Liver (tissue), 9 donors: Measurements from ENCODE around the gene DAD1. TPM values are rescaled to one million over a fixed set of nuclear protein-coding genes. Genes with fewer than 3 reads are reported as not detected.

Experiments
- DNase-seq: peaks from one replicate; pipeline ENCODE4 v3.0.0-alpha.2; 2017; ENCODE audit warnings: low spot score
- H3K27ac ChIP-seq, 2 donors: one replicate each; pipeline ENCODE4 v1.7.0; 2013; ENCODE audit warnings: inconsistent platforms in 2 of 2, low read length in 2 of 2, control low read depth in 1 of 2, low read depth in 1 of 2, mild to moderate bottlenecking in 1 of 2
- H3K27me3 ChIP-seq, 4 donors: one replicate each; pipeline versions ENCODE4 v1.6.1 to v1.7.0; 2013; ENCODE audit warnings: low read length in 3 of 4, inconsistent platforms in 1 of 4, mild to moderate bottlenecking in 1 of 4, moderate library complexity in 1 of 4; ENCODE audit not compliant: control insufficient read depth in 4 of 4, insufficient read depth in 4 of 4
- H3K36me3 ChIP-seq, 4 donors: one replicate each; pipeline versions ENCODE4 v1.6.1 to v1.7.0; 2013; ENCODE audit warnings: low read length in 3 of 4, mild to moderate bottlenecking in 3 of 4, low read depth in 1 of 4, moderate library complexity in 1 of 4; ENCODE audit not compliant: control insufficient read depth in 4 of 4, insufficient read depth in 3 of 4
- H3K4me1 ChIP-seq, 4 donors: one replicate each; pipeline versions ENCODE4 v1.6.1 to v1.7.0; 2013; ENCODE audit warnings: low read length in 3 of 4, mild to moderate bottlenecking in 3 of 4, moderate library complexity in 1 of 4; ENCODE audit not compliant: control insufficient read depth in 4 of 4, insufficient read depth in 4 of 4
- H3K4me3 ChIP-seq, 3 donors: one replicate each; pipeline versions ENCODE4 v1.6.1 to v1.7.0; 2013; ENCODE audit warnings: low read length in 3 of 3, control low read depth in 1 of 3, low read depth in 1 of 3, mild to moderate bottlenecking in 1 of 3
- H3K9ac ChIP-seq, 2 donors: one replicate each; pipeline ENCODE4 v1.7.0; 2013; ENCODE audit warnings: low read length in 2 of 2, mild to moderate bottlenecking in 2 of 2, moderate library complexity in 2 of 2, control low read depth in 1 of 2, low read depth in 1 of 2
- H3K9me3 ChIP-seq, 4 donors: one replicate each; pipeline versions ENCODE4 v1.6.1 to v1.7.0; 2013; ENCODE audit warnings: low read length in 3 of 4; ENCODE audit not compliant: control insufficient read depth in 4 of 4
- ATF3 ChIP-seq: IDR thresholded peaks from 2 replicates; pipeline ENCODE4 v1.6.1; 2016; ENCODE audit warnings: antibody characterized with exemption
- CTCF ChIP-seq: fragments of 150-350 bp; IDR thresholded peaks from 2 replicates; pipeline ENCODE4 v1.5.1; 2017; ENCODE audit warnings: improper control_type of control experiment, low read depth, low read length; ENCODE audit not compliant: missing input control
- EGR1 ChIP-seq, 2 donors: IDR thresholded peaks; 2 replicates each; pipeline ENCODE4 v1.6.1; 2016 to 2018; ENCODE audit warnings: antibody characterized with exemption in 2 of 2, low read depth in 2 of 2
- FOXA1 ChIP-seq: IDR thresholded peaks from 2 replicates; pipeline ENCODE4 v1.6.1; 2016; ENCODE audit warnings: antibody characterized with exemption
- GABPA ChIP-seq, 2 donors: IDR thresholded peaks in 1 of 2; conservative IDR thresholded peaks in 1 of 2; 2 replicates each; pipeline ENCODE4 v1.6.1; 2016; ENCODE audit warnings: antibody characterized with exemption in 2 of 2, mild to moderate bottlenecking in 1 of 2, moderate library complexity in 1 of 2
- HNF4A ChIP-seq, 2 donors: conservative IDR thresholded peaks; 2 replicates each; pipeline ENCODE4 v1.6.1; 2016; ENCODE audit warnings: antibody characterized with exemption in 2 of 2, mild to moderate bottlenecking in 2 of 2
- HNF4G ChIP-seq: IDR thresholded peaks from 2 replicates; pipeline ENCODE4 v1.6.1; 2016; ENCODE audit warnings: antibody characterized with exemption
- JUND ChIP-seq, 2 donors: IDR thresholded peaks; 2 replicates each; pipeline ENCODE4 v1.6.1; 2016; ENCODE audit warnings: antibody characterized with exemption in 2 of 2
- NR2F2 ChIP-seq: IDR thresholded peaks from 2 replicates; pipeline ENCODE4 v1.6.1; 2016; ENCODE audit warnings: antibody characterized with exemption
- RAD21 ChIP-seq, 2 donors: IDR thresholded peaks; 2 replicates each; pipeline ENCODE4 v1.6.1; 2016; ENCODE audit warnings: antibody characterized with exemption in 2 of 2, mild to moderate bottlenecking in 2 of 2
- RXRA ChIP-seq, 2 donors: IDR thresholded peaks; 2 replicates each; pipeline ENCODE4 v1.6.1; 2017 to 2018; ENCODE audit warnings: antibody characterized with exemption in 2 of 2, mild to moderate bottlenecking in 1 of 2
- TAF1 ChIP-seq: conservative IDR thresholded peaks from 2 replicates; pipeline ENCODE4 v1.6.1; 2016; ENCODE audit warnings: antibody characterized with exemption, mild to moderate bottlenecking
- YY1 ChIP-seq: IDR thresholded peaks from 2 replicates; pipeline ENCODE4 v1.6.1; 2016; ENCODE audit warnings: antibody characterized with exemption, mild to moderate bottlenecking
- WGBS: extraction: QIAGEN DNeasy Blood & Tissue Kit; methylation state at CpG from one replicate; pipeline ENCODE4 v1.1.7; 2013; 5-methylcytosine and 5-hydroxymethylcytosine counted together
- polyA plus RNA-seq, 2 donors: library from polyadenylated mRNA; stranded (reverse) in 1 of 2; unstranded in 1 of 2; fragments of 200-250 nt in 1 of 2; fragments of >200 nt in 1 of 2; fragmentation: Nextera tagmentation in 1 of 2; extraction: Ambion mirVana in 1 of 2; gene quantifications; one replicate each; pipeline versions ENCODE4 v1.2.1 to v1.2.3, GENCODE V29; 2013 to 2015
- total RNA-seq, 2 donors: library from RNA; depleted of rRNA; stranded (reverse); fragments of >200 nt; gene quantifications; one replicate each; pipeline ENCODE4 v1.2.3, GENCODE V29; 2014
- TF ChIP-seq, protein P1 (sequence below): IDR thresholded peaks from 2 replicates; pipeline ENCODE4 v1.6.1; 2016; ENCODE audit warnings: antibody characterized with exemption
- TF ChIP-seq, protein P2 (sequence below): IDR thresholded peaks from 2 replicates; pipeline ENCODE4 v1.6.1; 2016; ENCODE audit warnings: antibody characterized with exemption, mild to moderate bottlenecking
- TF ChIP-seq, protein P3 (sequence below): IDR thresholded peaks from 2 replicates; pipeline ENCODE4 v1.6.1; 2016; ENCODE audit warnings: antibody characterized with exemption
- donor health status: healthy.
- donor health status: healthy.
- donor health status: healthy.
- donor health status: healthy.
- donor health status: healthy.

Gene DAD1
- total and polyA plus RNA-seq, 4 donors: 142 to 254 (median 205) TPM

- H3K27ac ChIP-seq: peak overlapping the region in 1 of 2 donors; percentile 6
- H3K9ac ChIP-seq: no peak overlapping the region
- no peaks in the 10 kb centered on the region for H3K27me3 ChIP-seq
- H3K4me3 ChIP-seq: no peak overlapping the region
- no peak for DNase-seq
- no peak for TF ChIP-seq RXRA (IDR thresholded peaks at IDR 0.05)
- peaks cover 2 to 17% (median 5%) of the 10 kb centered on the region in 4 donors for H3K4me1 ChIP-seq
- H3K9me3 ChIP-seq: no peaks in the 10 kb centered on the region
- no peaks in the 10 kb centered on the region for H3K36me3 ChIP-seq
- 79% methylated on average over 5 of the region's 5 CpGs for WGBS
Observed at GRCh38 chr14:22520796-22521195, 68.2 kb downstream of the DAD1 start.

DNA sequence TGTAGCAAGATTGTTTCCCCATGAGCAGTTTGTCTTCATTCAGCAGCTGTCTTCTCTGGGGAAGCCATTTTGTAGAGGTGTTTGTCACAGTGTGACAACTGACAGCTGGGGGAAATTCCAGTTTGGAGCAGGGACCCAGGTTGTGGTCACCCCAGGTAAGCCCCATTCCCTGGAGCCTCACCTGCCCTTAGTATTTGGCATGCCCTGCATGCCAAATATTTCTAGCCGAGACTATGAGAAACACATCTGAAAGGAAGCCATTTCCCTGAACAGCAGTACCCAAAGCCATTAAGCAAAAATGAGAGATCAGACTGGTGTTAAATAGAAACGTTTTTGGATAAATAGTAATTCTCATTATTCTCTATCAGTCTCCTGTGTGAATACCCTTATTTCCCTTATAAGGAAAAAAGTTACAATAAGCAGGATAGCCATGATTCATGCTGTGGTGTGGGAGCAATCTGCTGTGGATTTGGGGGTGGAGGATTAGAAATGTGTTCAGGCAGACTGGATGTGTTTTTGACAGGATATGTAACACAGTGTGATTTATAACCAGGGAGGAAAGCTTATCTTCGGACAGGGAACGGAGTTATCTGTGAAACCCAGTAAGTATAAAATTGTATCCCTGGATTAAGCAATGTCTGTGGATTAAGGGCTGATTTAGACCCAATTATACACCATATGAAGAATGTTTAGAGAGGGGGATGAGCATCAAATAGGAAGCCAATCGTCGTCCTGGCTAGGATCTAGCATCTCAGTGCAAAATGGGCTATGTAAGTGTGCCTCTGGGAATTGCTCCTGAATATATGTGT, 68.9 kb downstream of the DAD1 start:
- 75% methylated on average over 6 of the region's 6 CpGs for WGBS
- no peaks in the 10 kb centered on the region for H3K9me3 ChIP-seq
- no peak overlapping the region for H3K9ac ChIP-seq
- TF ChIP-seq HNF4G: no peak
- TF ChIP-seq, protein P1, sequence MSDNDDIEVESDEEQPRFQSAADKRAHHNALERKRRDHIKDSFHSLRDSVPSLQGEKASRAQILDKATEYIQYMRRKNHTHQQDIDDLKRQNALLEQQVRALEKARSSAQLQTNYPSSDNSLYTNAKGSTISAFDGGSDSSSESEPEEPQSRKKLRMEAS: no peak
- TF ChIP-seq NR2F2: no peak
- TF ChIP-seq, protein P2, sequence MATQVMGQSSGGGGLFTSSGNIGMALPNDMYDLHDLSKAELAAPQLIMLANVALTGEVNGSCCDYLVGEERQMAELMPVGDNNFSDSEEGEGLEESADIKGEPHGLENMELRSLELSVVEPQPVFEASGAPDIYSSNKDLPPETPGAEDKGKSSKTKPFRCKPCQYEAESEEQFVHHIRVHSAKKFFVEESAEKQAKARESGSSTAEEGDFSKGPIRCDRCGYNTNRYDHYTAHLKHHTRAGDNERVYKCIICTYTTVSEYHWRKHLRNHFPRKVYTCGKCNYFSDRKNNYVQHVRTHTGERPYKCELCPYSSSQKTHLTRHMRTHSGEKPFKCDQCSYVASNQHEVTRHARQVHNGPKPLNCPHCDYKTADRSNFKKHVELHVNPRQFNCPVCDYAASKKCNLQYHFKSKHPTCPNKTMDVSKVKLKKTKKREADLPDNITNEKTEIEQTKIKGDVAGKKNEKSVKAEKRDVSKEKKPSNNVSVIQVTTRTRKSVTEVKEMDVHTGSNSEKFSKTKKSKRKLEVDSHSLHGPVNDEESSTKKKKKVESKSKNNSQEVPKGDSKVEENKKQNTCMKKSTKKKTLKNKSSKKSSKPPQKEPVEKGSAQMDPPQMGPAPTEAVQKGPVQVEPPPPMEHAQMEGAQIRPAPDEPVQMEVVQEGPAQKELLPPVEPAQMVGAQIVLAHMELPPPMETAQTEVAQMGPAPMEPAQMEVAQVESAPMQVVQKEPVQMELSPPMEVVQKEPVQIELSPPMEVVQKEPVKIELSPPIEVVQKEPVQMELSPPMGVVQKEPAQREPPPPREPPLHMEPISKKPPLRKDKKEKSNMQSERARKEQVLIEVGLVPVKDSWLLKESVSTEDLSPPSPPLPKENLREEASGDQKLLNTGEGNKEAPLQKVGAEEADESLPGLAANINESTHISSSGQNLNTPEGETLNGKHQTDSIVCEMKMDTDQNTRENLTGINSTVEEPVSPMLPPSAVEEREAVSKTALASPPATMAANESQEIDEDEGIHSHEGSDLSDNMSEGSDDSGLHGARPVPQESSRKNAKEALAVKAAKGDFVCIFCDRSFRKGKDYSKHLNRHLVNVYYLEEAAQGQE: no peak
- TF ChIP-seq YY1: no peak
- TF ChIP-seq, protein P3, sequence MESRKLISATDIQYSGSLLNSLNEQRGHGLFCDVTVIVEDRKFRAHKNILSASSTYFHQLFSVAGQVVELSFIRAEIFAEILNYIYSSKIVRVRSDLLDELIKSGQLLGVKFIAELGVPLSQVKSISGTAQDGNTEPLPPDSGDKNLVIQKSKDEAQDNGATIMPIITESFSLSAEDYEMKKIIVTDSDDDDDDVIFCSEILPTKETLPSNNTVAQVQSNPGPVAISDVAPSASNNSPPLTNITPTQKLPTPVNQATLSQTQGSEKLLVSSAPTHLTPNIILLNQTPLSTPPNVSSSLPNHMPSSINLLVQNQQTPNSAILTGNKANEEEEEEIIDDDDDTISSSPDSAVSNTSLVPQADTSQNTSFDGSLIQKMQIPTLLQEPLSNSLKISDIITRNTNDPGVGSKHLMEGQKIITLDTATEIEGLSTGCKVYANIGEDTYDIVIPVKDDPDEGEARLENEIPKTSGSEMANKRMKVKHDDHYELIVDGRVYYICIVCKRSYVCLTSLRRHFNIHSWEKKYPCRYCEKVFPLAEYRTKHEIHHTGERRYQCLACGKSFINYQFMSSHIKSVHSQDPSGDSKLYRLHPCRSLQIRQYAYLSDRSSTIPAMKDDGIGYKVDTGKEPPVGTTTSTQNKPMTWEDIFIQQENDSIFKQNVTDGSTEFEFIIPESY: no peak
- no peak for TF ChIP-seq TAF1
- TF ChIP-seq JUND (IDR thresholded peaks at IDR 0.05): no peak
- TF ChIP-seq ATF3: no peak
- TF ChIP-seq FOXA1: no peak
- no peak for TF ChIP-seq GABPA (IDR thresholded peaks at IDR 0.05 in 1 of 2, conservative IDR thresholded peaks at IDR 0.05 in 1 of 2)
- TF ChIP-seq CTCF: no peak
- TF ChIP-seq RXRA (IDR thresholded peaks at IDR 0.05): no peak
- TF ChIP-seq EGR1 (IDR thresholded peaks at IDR 0.05; ENCODE audit: low read depth in 2 of 2): no peak
- no peak for TF ChIP-seq HNF4A (conservative IDR thresholded peaks at IDR 0.05)
- no peak for TF ChIP-seq RAD21 (IDR thresholded peaks at IDR 0.05)
- H3K4me1 ChIP-seq: peaks cover 2 to 17% (median 5%) of the 10 kb centered on the region in 4 donors
- H3K4me3 ChIP-seq: no peak overlapping the region
- no peak overlapping the region for H3K27ac ChIP-seq
- H3K27me3 ChIP-seq: no peaks in the 10 kb centered on the region
- DNase-seq: no peak
- no peaks in the 10 kb centered on the region for H3K36me3 ChIP-seq
